ENCODE results near the gene C19orf81. TPM values are rescaled to one million over a fixed set of nuclear protein-coding genes. Genes with fewer than 3 reads are reported as not detected.

The C19orf81 gene
- total and polyA plus RNA-seq, 2 experiments from 2014 or later: 1.6 TPM; not detected in 1

- H3K4me3 ChIP-seq: no peak overlapping the region
- no peak for DNase-seq
- no peak overlapping the region for H2AFZ ChIP-seq
- no peaks in the 10 kb centered on the region for H3K36me3 ChIP-seq (ENCODE audit: low read depth)
- no peaks in the 10 kb centered on the region for H3K9me2 ChIP-seq (ENCODE audit: insufficient read depth)
- H3K4me1 ChIP-seq (ENCODE audit: insufficient read depth): no peaks in the 10 kb centered on the region
- no peaks in the 10 kb centered on the region for H3K9me3 ChIP-seq (ENCODE audit: low read depth)
- no peaks in the 10 kb centered on the region for H4K20me1 ChIP-seq (ENCODE audit: insufficient read depth)
- in situ Hi-C loops (cut with MboI): no loop called here
- no peaks in the 10 kb centered on the region for H3K79me2 ChIP-seq (ENCODE audit: insufficient read depth)
- no peaks in the 10 kb centered on the region for H3F3A ChIP-seq (ENCODE audit: insufficient read depth)
- peaks cover 46% of the 10 kb centered on the region for H3K27me3 ChIP-seq (replicated peaks; ENCODE audit: insufficient read depth)
- no peak overlapping the region for H3K9ac ChIP-seq
- no peak overlapping the region for H3K4me2 ChIP-seq (ENCODE audit: unreplicated experiment)
- TF ChIP-seq EZH2phosphoT487 (IDR thresholded peaks at IDR 0.05; ENCODE audit: insufficient read depth, low read depth): no peak
- TF ChIP-seq EZH2 (IDR thresholded peaks at IDR 0.05; ENCODE audit: insufficient read depth, poor library complexity, severe bottlenecking): no peak
- no peak overlapping the region for H3K27ac ChIP-seq
- WGBS, 2 experiments (ENCODE audit: low coverage in 1 of 2, low lambda C conversion rate in 2 of 2, missing lambda C conversion rate in 2 of 2): 48% methylated on average over 19 of the region's 20 CpGs; no CpG with 5 or more reads in 1 of the 2 experiments
Observed at GRCh38 chr19:50668879-50669278, 19.6 kb downstream of the C19orf81 start.

DNA sequence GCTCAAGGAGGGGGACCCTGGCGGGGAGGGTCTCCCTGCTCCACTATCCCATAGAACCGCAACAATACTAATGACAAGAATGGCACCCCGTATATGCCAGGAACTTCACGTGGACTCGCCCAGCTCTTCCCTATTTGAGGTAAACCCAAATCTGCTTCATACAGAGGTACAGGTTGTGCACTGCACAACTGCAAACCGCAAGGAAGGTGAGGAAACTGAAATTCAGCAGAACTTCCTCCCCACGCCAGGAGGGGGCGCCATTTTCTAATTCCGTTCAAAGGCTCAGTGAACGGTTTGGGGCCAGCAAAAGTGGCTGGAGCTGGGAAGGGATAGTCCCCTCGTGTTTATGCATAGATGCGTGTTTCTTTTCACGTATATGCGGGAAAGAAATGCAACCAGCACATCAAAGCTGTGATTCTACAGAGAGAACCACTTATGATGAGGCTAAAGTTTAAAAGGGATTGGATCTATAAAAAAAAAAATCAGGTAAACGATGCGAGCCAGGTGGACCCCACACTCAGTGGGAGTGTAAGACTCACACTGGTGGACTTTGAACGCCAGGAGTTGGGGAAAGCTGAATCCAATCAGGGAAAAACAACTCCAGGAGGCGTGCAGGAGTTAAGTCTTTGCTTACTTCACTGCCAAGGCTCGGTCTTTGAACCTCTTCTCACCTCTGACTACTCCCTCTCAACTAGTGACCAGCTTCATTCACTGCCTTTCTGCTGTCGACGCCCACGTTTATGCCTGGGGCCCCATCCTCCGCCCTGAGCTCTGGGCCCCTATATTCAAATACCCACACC, 20.3 kb downstream of the C19orf81 start:
- Histone ChIP-seq H3K4me1 (ENCODE audit: insufficient read depth) (no peaks in the 10 kb centered on the region), H3K9ac (no peak overlapping the region), H3K27me3 (replicated peaks; ENCODE audit: insufficient read depth) (peaks cover 45% of the 10 kb centered on the region), H3K4me3 (no peak overlapping the region), H3F3A (ENCODE audit: insufficient read depth) (no peaks in the 10 kb centered on the region), H3K27ac (no peak overlapping the region), H3K79me2 (ENCODE audit: insufficient read depth) (no peaks in the 10 kb centered on the region), H3K36me3 (ENCODE audit: low read depth) (no peaks in the 10 kb centered on the region), H2AFZ (no peak overlapping the region), H3K4me2 (ENCODE audit: unreplicated experiment) (no peak overlapping the region), H4K20me1 (ENCODE audit: insufficient read depth) (no peaks in the 10 kb centered on the region), H3K9me2 (ENCODE audit: insufficient read depth) (no peaks in the 10 kb centered on the region), H3K9me3 (ENCODE audit: low read depth) (no peaks in the 10 kb centered on the region)
- WGBS, 2 experiments (ENCODE audit: low coverage in 1 of 2, low lambda C conversion rate in 2 of 2, missing lambda C conversion rate in 2 of 2): 36 to 38% methylated on average over 23 of the region's 23 CpGs
- TF ChIP-seq EZH2 (IDR thresholded peaks at IDR 0.05; ENCODE audit: insufficient read depth, poor library complexity, severe bottlenecking) (peak; percentile 61), EZH2phosphoT487 (IDR thresholded peaks at IDR 0.05; ENCODE audit: insufficient read depth, low read depth) (no peak)
- in situ Hi-C loops (cut with MboI): no loop called here
- DNase-seq: peak; percentile 54

DNA sequence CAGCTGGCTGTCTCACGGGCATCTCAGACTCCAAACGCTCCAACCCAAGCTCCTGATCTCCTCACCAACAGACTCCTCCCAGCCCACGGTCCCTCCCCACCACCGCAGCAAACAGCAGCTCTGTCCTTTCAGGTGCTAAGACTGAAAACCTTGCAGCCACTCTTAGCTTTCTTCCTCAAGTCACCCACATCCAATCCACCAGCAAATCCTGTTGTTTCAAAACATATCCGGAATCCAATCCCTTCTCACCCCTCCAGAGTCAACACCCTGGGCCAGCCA, 20.8 kb downstream of the C19orf81 start:
- in situ Hi-C loops (cut with MboI): no loop called here
- H3K27me3 ChIP-seq (replicated peaks; ENCODE audit: insufficient read depth): peaks cover 40% of the 10 kb centered on the region
- no peak overlapping the region for H3K4me2 ChIP-seq (ENCODE audit: unreplicated experiment)
- H3K36me3 ChIP-seq (ENCODE audit: low read depth): no peaks in the 10 kb centered on the region
- H2AFZ ChIP-seq: no peak overlapping the region
- H3K4me3 ChIP-seq: no peak overlapping the region
- no peaks in the 10 kb centered on the region for H4K20me1 ChIP-seq (ENCODE audit: insufficient read depth)
- no peak overlapping the region for H3K27ac ChIP-seq
- WGBS, 2 experiments (ENCODE audit: low coverage in 1 of 2, low lambda C conversion rate in 2 of 2, missing lambda C conversion rate in 2 of 2): 32 to 46% methylated on average over 5 of the region's 5 CpGs
- H3K9me3 ChIP-seq (ENCODE audit: low read depth): no peaks in the 10 kb centered on the region
- no peaks in the 10 kb centered on the region for H3K9me2 ChIP-seq (ENCODE audit: insufficient read depth)
- no peaks in the 10 kb centered on the region for H3F3A ChIP-seq (ENCODE audit: insufficient read depth)
- no peak for DNase-seq
- TF ChIP-seq EZH2 (IDR thresholded peaks at IDR 0.05; ENCODE audit: insufficient read depth, poor library complexity, severe bottlenecking) (no peak), EZH2phosphoT487 (IDR thresholded peaks at IDR 0.05; ENCODE audit: insufficient read depth, low read depth) (no peak)
- H3K4me1 ChIP-seq (ENCODE audit: insufficient read depth): no peaks in the 10 kb centered on the region
- H3K79me2 ChIP-seq (ENCODE audit: insufficient read depth): no peaks in the 10 kb centered on the region
- no peak overlapping the region for H3K9ac ChIP-seq

- TF ChIP-seq EZH2 (IDR thresholded peaks at IDR 0.05; ENCODE audit: insufficient read depth, poor library complexity, severe bottlenecking) (no peak), EZH2phosphoT487 (IDR thresholded peaks at IDR 0.05; ENCODE audit: insufficient read depth, low read depth) (no peak)
- Histone ChIP-seq H3K4me1 (ENCODE audit: insufficient read depth) (no peaks in the 10 kb centered on the region), H3K27me3 (replicated peaks; ENCODE audit: insufficient read depth) (peaks cover 14% of the 10 kb centered on the region; the same call in 1 of the 2 replicates), H3K4me2 (ENCODE audit: unreplicated experiment) (no peak overlapping the region), H3K9ac (no peak overlapping the region), H3F3A (ENCODE audit: insufficient read depth) (no peaks in the 10 kb centered on the region), H3K9me2 (ENCODE audit: insufficient read depth) (no peaks in the 10 kb centered on the region), H3K36me3 (ENCODE audit: low read depth) (no peaks in the 10 kb centered on the region), H2AFZ (no peak overlapping the region), H3K9me3 (ENCODE audit: low read depth) (no peaks in the 10 kb centered on the region), H3K79me2 (ENCODE audit: insufficient read depth) (no peaks in the 10 kb centered on the region), H4K20me1 (ENCODE audit: insufficient read depth) (no peaks in the 10 kb centered on the region), H3K27ac (no peak overlapping the region), H3K4me3 (no peak overlapping the region)
- DNase-seq: no peak
- WGBS, 2 experiments (ENCODE audit: low coverage in 1 of 2, low lambda C conversion rate in 2 of 2, missing lambda C conversion rate in 2 of 2): 23 to 32% methylated on average over 7 to 15 of the region's 15 CpGs
- in situ Hi-C loops (cut with MboI): no loop called here
Observed at GRCh38 chr19:50673118-50673517, 23.9 kb downstream of the C19orf81 start.

Measured in GM23248 (cell line).